RPMI8226 (cell line): Measurements from ENCODE around the gene RPS6KA6.

Source experiments
- DNase-seq: peaks from one replicate; pipeline ENCODE4 v3.0.0-alpha.2; 2015

Gene RPS6KA6

DNA sequence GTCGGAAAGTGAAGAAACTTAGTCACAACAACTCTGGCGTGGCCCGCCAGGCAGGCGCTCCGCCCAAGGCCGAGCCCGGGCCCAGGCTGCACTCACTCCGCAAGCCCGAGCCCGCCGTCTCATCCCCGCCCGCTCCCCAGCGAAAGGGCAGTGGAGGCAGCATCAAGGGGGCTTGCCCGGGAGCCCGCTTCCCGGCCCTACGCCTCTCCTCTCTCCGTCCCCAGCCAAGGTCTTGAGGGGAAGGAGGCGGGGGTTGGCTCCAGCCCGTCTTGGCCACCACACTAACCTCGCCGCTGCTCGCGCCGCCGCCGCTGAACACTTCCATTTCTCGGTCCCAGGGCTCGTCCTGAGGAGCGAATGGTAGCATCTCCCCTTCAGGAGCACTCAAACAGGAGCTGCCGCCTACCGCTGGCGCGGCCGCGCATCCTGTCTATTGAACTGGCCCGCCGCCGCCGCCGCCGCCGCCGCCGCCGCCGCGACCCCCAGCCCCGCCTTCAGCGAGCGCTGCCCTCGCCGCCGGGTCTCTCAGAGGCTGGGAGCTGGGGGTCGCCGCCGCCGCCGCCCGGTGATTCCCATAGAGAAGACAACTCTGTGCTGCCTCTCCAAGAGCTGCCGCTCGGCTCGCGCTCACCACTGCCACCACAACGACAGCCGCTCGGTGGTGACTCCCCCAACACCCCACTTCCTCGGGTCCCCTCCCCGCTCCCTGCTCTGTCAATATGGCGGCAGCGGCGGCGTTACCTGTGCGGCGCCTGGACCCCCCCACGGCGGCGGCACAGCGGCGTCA is at the start of gene RPS6KA6:
TSS of gene RPS6KA6 (minus strand) at position 667 of the 787 bp plus-strand sequence. CDS start at position 367, 300 bp downstream.
- DNase-seq, result no peak

DNA sequence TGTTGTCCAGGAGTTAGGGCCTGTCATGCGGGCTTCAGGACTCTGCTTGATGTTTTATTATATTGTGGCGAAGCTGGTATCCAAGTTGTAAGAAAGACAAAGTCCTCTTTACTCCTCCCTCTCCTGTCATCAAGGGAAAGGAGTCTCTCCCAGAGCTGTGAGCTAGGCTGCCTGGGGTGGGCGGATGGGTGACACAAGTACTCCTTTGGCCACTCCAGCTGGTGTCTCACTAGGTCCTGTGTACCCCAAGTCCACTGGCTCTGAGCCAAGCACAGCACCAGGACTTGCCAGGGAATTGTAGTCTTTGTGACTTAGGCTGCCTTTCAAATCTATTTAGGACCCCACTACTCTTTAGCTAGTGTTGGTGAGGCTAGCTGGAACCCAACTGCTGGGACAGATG is 36.7 kb upstream of the RPS6KA6 start:
- no peak for DNase-seq

GRCh38 chrX:84223261-84223660 is 35.3 kb upstream of the RPS6KA6 start:
- DNase-seq, result no peak

GRCh38 chrX:84221181-84221580 is 33.2 kb upstream of the RPS6KA6 start:
- no peak for DNase-seq

- no peak for DNase-seq
These were observed 31.6 kb upstream of the RPS6KA6 start for GRCh38 chrX:84219551-84219950.

DNA sequence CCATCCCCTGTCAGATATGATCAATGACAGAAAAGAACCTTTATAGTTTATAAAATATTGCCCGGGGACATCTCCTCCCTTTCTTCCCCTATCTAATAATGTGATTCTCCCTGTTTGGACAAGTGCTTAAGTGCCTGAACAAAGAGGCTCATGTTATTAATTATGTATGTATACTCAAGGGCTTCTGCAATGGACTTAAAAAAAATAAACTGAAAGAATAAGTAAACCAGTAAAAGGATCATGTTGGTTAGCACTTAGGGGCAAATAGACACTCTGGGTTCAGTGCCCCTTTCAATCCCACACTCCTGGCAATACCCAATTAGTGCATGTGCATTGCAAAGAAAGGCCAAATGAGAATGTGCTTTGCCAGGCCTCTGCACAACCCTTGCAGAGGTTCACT is 30.7 kb upstream of the RPS6KA6 start:
- DNase-seq, result no peak

DNA sequence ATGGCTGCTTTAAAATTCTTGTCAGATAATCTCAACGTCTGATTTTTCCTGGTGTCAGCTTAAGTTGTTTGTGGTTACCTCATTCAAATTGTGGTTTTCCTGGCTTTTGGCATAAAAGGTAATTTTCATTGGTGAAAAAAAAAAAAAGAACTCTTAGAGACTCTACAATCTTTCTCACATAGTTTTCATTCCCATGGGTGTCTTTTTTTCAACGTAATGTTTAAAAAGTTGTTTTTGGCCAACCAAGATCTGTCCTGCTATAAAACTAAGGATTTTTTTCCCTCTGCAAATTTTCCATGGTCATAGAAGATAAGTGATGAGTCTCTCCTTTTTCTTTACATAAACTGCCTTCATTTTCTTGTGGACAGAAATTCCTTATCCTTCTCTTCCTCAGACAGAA is 28.9 kb upstream of the RPS6KA6 start:
- no peak for DNase-seq

- DNase-seq, result no peak
These were observed 28.4 kb upstream of the RPS6KA6 start for GRCh38 chrX:84216406-84216805.

- DNase-seq, result no peak
These were observed 17.3 kb upstream of the RPS6KA6 start for GRCh38 chrX:84205276-84205675.

GRCh38 chrX:84199688-84200087 is 11.7 kb upstream of the RPS6KA6 start:
- no peak for DNase-seq

DNA sequence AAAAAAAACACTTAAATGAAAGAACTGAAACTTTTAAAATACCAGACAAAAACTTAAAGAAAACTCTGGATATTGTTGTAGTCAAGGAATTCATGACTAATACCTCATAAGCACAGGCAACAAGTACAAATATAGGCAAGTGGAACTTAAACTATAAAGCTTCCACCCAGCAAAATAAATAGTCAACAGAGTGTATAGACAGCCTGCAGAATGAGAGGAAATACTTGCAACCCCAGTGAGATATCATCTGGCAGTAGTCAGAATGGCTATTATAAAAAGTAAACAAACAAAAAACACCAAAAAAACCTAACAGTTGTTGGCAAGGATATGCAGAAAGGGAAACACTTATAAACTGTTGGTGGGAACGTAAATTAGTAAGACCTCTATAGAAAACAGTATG is 9.6 kb upstream of the RPS6KA6 start:
- DNase-seq, result no peak

DNA sequence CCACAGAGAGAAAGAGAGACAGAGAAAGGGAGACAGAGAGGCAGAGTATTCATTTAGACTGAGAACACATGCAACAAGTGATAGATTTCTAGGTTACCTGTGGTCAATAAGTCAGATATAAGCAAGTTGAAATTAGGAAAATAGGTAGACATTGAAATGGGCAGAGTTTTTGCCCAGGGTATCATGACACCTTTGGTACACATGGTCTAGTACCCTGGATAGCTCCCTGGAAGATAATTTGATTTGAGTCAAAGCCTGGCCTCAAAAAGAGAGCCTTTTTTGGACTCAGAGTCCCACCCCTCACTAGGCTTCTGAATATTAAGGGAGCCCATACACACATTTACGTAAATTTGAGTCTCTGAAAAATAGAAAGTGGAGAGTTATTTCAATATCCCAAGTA is 4.0 kb upstream of the RPS6KA6 start:
- no peak for DNase-seq

GRCh38 chrX:84189125-84189524 is 1.1 kb upstream of the RPS6KA6 start:
- no peak for DNase-seq

GRCh38 chrX:84188320-84188834 is 378 bp upstream of the RPS6KA6 start:
- DNase-seq, result no peak

DNA sequence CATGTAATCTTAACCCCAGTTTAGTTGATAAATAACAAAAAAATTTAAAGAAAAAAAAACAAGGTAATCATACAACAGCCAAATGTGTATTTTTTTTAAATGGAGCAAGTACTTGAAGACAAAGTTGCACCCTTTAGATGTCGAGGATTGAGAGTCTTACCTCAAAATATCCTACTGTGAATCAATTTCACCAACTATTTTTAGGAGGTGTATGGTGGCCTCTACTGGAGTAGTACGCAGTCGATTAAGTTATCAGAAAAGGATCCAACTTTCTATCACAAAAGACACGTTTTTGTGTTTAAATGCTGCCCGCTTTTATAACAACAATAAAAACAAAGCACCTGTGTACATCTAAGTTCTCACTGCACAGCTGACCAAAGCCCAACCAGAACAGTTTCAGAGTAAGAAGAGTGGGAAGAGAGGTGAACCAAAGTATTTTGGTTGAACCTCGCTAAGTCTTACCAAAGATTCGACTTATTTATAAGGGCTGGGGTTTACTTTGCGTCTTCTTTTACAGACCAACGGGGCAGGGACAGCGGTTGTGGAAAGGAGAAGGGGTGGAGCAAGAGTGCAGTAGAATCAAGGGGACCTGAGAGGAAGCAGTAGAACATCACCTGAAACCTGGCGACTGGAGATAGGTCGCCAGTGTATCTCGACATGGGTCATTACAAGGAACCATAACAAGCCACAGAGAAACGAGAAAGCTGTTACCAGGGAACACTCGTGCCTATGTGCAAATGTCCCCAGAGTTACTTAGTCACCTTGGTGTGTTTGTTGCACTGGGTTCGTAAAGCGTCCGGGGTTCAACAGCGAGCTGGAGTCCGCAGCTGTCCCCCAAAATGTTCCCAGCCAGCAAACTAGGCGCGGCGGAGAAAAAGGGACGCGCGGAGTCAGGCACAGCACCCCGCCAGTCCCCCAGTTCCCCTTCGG is 1.1 kb downstream of the RPS6KA6 start:
- DNase-seq, result no peak

- no peak for DNase-seq
These were observed 5.5 kb downstream of the RPS6KA6 start for GRCh38 chrX:84182516-84182915.

- no peak for DNase-seq
These were observed 12.0 kb downstream of the RPS6KA6 start for GRCh38 chrX:84175958-84176357.

DNA sequence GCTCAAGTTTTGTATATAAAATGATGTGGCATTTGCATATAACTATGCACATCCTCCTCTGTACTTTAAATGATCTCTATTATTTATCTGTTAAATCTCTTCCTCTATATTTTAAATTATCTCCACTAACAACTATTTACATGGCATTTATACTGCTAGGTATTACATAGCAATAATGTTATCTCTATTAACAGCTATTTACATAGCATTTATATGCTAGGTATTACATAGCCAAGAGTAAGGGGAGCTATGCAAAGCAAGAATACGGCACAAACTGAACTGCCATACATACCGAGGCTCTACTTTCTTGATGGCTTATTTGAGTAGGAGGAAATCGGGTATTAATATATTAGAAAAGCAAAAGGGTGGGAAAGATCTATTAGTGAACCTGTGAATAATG is 12.7 kb downstream of the RPS6KA6 start:
- no peak for DNase-seq

- no peak for DNase-seq
These were observed 13.7 kb downstream of the RPS6KA6 start for GRCh38 chrX:84174348-84174747.

GRCh38 chrX:84170931-84171330 is 17.1 kb downstream of the RPS6KA6 start:
- no peak for DNase-seq

DNA sequence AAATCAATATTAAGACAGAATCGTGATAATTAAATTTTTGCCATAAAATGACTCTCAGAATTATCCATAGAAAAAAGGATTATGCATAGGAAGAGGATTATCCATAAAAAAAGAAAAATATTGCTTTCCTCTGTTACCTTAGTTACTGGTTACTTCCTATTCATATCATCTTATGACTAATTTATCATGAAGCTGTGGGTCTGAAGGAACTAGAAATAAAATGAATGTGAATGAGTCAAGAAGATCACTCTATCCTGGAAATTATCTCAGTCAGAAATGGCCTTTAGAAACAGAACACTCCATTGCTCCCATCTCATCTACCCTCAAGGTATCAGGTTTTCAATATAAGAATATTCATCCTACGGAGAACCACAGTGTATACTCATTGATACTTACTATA is 19.4 kb downstream of the RPS6KA6 start:
- DNase-seq, result no peak

- no peak for DNase-seq
These were observed 19.9 kb downstream of the RPS6KA6 start for GRCh38 chrX:84168095-84168494.

DNA sequence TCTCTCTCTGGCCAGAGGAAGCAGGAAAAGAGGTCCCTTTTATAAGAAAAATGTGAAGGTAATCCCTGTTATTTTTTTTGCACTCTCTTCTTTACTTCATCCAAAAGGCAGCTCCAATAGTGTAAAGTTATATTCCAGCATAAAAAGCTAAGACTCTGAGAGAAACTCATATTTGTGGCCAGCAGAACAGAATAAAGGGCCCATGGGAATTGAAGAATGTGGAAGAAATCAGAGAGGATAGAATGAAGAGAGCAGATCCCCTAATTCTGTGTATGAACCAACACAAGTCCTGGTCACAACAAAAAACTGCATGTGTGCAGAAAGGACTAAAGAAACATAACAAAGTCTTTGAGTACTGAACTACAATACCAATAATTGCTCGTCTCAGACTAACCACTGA is 22.3 kb downstream of the RPS6KA6 start:
- no peak for DNase-seq

- no peak for DNase-seq
These were observed 25.6 kb downstream of the RPS6KA6 start for GRCh38 chrX:84162401-84162800.
